ENCODE measurements around the gene PCBD1.

Gene PCBD1

GRCh38 chr10:70917635-70918034 lies 29.3 kb upstream of the PCBD1 start:
- no peak for DNase-seq (ENCODE audit: low read depth)

- no peak for DNase-seq (ENCODE audit: low read depth)
Measured at GRCh38 chr10:70917226-70917625, 28.9 kb upstream of the PCBD1 start.

- DNase-seq (ENCODE audit: low read depth) = no peak
Measured at GRCh38 chr10:70916241-70916640, 27.9 kb upstream of the PCBD1 start.

GRCh38 chr10:70915806-70916205 lies 27.4 kb upstream of the PCBD1 start:
- no peak for DNase-seq (ENCODE audit: low read depth)

- no peak for DNase-seq (ENCODE audit: low read depth)
Measured at GRCh38 chr10:70915206-70915605, 26.8 kb upstream of the PCBD1 start.

GRCh38 chr10:70914316-70914864 lies 26.0 kb upstream of the PCBD1 start:
- DNase-seq (ENCODE audit: low read depth) = no peak

GRCh38 chr10:70913893-70914240 lies 25.5 kb upstream of the PCBD1 start:
- no peak for DNase-seq (ENCODE audit: low read depth)

GRCh38 chr10:70913191-70913892 lies 25.0 kb upstream of the PCBD1 start:
- DNase-seq (ENCODE audit: low read depth) = no peak

- no peak for DNase-seq (ENCODE audit: low read depth)
Measured at GRCh38 chr10:70912556-70912955, 24.2 kb upstream of the PCBD1 start.

GRCh38 chr10:70911386-70911785 lies 23.0 kb upstream of the PCBD1 start:
- DNase-seq (ENCODE audit: low read depth) = no peak

- DNase-seq (ENCODE audit: low read depth) = no peak
Measured at GRCh38 chr10:70910486-70911341, 22.3 kb upstream of the PCBD1 start.

GRCh38 chr10:70909326-70909935 lies 21.1 kb upstream of the PCBD1 start:
- DNase-seq (ENCODE audit: low read depth) = no peak

- DNase-seq (ENCODE audit: low read depth) = no peak
Measured at GRCh38 chr10:70908406-70909296, 20.3 kb upstream of the PCBD1 start.

GRCh38 chr10:70907637-70908405 lies 19.5 kb upstream of the PCBD1 start:
- no peak for DNase-seq (ENCODE audit: low read depth)

GRCh38 chr10:70906953-70907636 lies 18.7 kb upstream of the PCBD1 start:
- DNase-seq (ENCODE audit: low read depth) = no peak

GRCh38 chr10:70906031-70906783 lies 17.8 kb upstream of the PCBD1 start:
- DNase-seq (ENCODE audit: low read depth) = no peak

- no peak for DNase-seq (ENCODE audit: low read depth)
Measured at GRCh38 chr10:70905071-70906021, 17.0 kb upstream of the PCBD1 start.

- no peak for DNase-seq (ENCODE audit: low read depth)
Measured at GRCh38 chr10:70903262-70903921, 15.0 kb upstream of the PCBD1 start.
